ENCODE measurements around the gene TERT.

Gene TERT

GRCh38 chr5:1318659-1319251 lies 23.9 kb upstream of the TERT start:
- H3K4me3 ChIP-seq (ENCODE audit: low read depth, low read length): no peak overlapping the region
- TF ChIP-seq CTCF (IDR thresholded peaks at IDR 0.05; ENCODE audit: borderline replicate concordance, insufficient read depth, low read depth, low read length): no peak

- no peak for TF ChIP-seq CTCF (IDR thresholded peaks at IDR 0.05; ENCODE audit: borderline replicate concordance, insufficient read depth, low read depth, low read length)
- H3K4me3 ChIP-seq (ENCODE audit: low read depth, low read length): no peak overlapping the region
These were observed 23.2 kb upstream of the TERT start for GRCh38 chr5:1317921-1318565.

- H3K4me3 ChIP-seq (ENCODE audit: low read depth, low read length): peak overlapping the region; percentile 36
- TF ChIP-seq CTCF (IDR thresholded peaks at IDR 0.05; ENCODE audit: borderline replicate concordance, insufficient read depth, low read depth, low read length): no peak
These were observed 21.9 kb upstream of the TERT start for GRCh38 chr5:1316588-1317340.

GRCh38 chr5:1315709-1316587 lies 21.1 kb upstream of the TERT start:
- no peak for TF ChIP-seq CTCF (IDR thresholded peaks at IDR 0.05; ENCODE audit: borderline replicate concordance, insufficient read depth, low read depth, low read length)
- peak overlapping the region; percentile 36 for H3K4me3 ChIP-seq (ENCODE audit: low read depth, low read length)

- no peak overlapping the region for H3K4me3 ChIP-seq (ENCODE audit: low read depth, low read length)
These were observed 20.3 kb upstream of the TERT start for GRCh38 chr5:1315018-1315708.

More at GRCh38 chr5:1315018-1315708, 20.3 kb upstream of the TERT start:
- no peak for TF ChIP-seq CTCF (IDR thresholded peaks at IDR 0.05; ENCODE audit: borderline replicate concordance, insufficient read depth, low read depth, low read length)

Data from GM12875 (cell line).